Sciatic nerve (tissue), 2 donors: ENCODE results near the gene IFNGR1. TPM values are rescaled to one million over a fixed set of nuclear protein-coding genes. Genes with fewer than 3 reads are reported as not detected.
"Not testable (repeated sequence)": the region's sequence is repeated elsewhere in the genome, so short reads cannot be mapped to it uniquely, and the experiment has no call there.

ENCODE experiments used
- ATAC-seq: fragments of 200-7000 bp; cut with Tn5 transposase; one replicate; pipeline ENCODE4 v1.9.1; 2020; ENCODE audit warnings: mild to moderate bottlenecking, moderate library complexity
- DNase-seq: peaks from one replicate; pipeline ENCODE4 v3.0.0-alpha.2; 2020; ENCODE audit warnings: low spot score
- intact Hi-C: fragments of 100-400 bp; cut with DNase I; formaldehyde crosslinking; loops from one replicate; pipeline ENCODE4 v1.14.2; 2022
- total RNA-seq: library from RNA; stranded (reverse); fragmentation: NEBNext Ultra II Directional; extraction: Animal tissue kit (Norgen Biotek cat#: 25700); gene quantifications from one replicate; pipeline ENCODE4 v1.2.1, GENCODE V29; 2021
- donor health status: DM: no; HTN: no; CAD: no.
- donor health status: DM: no; HTN: no; CAD: no.

IFNGR1 gene
- 95.2 TPM for total RNA-seq

GRCh38 chr6:137218917-137219663, at the start of gene IFNGR1:
Gene IFNGR1 (minus strand): TSS chr6:137219385. CDS start chr6:137219327, 58 bp downstream.
- intact Hi-C loops = no loop called here

GRCh38 chr6:137268911-137269310, 49.7 kb upstream of the IFNGR1 start:
- intact Hi-C loops = no loop called here
- DNase-seq = no peak
- ATAC-seq = no peak

More at GRCh38 chr6:137218917-137219663, at the start of gene IFNGR1:
- peak; percentile 100 for DNase-seq
- ATAC-seq = peak; percentile 98

GRCh38 chr6:137266309-137266586, 47.1 kb upstream of the IFNGR1 start:
- DNase-seq (no peak), ATAC-seq (no peak)
- intact Hi-C loops = no loop called here

- intact Hi-C loops = no loop called here
- no peak for DNase-seq
- no peak for ATAC-seq
These were observed 46.5 kb upstream of the IFNGR1 start for GRCh38 chr6:137265561-137266308.

- intact Hi-C loops = no loop called here
- ATAC-seq (no peak), DNase-seq (no peak)
These were observed 45.3 kb upstream of the IFNGR1 start for GRCh38 chr6:137264311-137265075.

GRCh38 chr6:137261761-137262160, 42.6 kb upstream of the IFNGR1 start:
- no peak for DNase-seq
- intact Hi-C loops = no loop called here
- no peak for ATAC-seq

GRCh38 chr6:137261361-137261760, 42.2 kb upstream of the IFNGR1 start:
- intact Hi-C loops = no loop called here
- no peak for DNase-seq
- ATAC-seq = peak; percentile 70

- no peak for DNase-seq
- intact Hi-C loops = no loop called here
These were observed 41.0 kb upstream of the IFNGR1 start for GRCh38 chr6:137260217-137260616.

GRCh38 chr6:137259349-137259748, 40.2 kb upstream of the IFNGR1 start:
- DNase-seq (no peak), ATAC-seq (no peak)
- intact Hi-C loops = no loop called here

More at GRCh38 chr6:137260217-137260616, 41.0 kb upstream of the IFNGR1 start:
- no peak for ATAC-seq

GRCh38 chr6:137258170-137258569, 39.0 kb upstream of the IFNGR1 start:
- ATAC-seq (no peak), DNase-seq (no peak)
- intact Hi-C loops = no loop called here

GRCh38 chr6:137256350-137257103, 37.3 kb upstream of the IFNGR1 start:
- no peak for DNase-seq
- ATAC-seq = no peak
- intact Hi-C loops = no loop called here

- ATAC-seq (no peak), DNase-seq (no peak)
- intact Hi-C loops = no loop called here
These were observed 35.8 kb upstream of the IFNGR1 start for GRCh38 chr6:137254966-137255365.

GRCh38 chr6:137254430-137254829, 35.2 kb upstream of the IFNGR1 start:
- ATAC-seq, intact Hi-C loops, DNase-seq: not testable (repeated sequence)

- no peak for DNase-seq
- intact Hi-C loops = no loop called here
- ATAC-seq = peak; percentile 55
These were observed 29.5 kb upstream of the IFNGR1 start for GRCh38 chr6:137248702-137249101.

- intact Hi-C loops = no loop called here
- no peak for DNase-seq
- no peak for ATAC-seq
These were observed 28.5 kb upstream of the IFNGR1 start for GRCh38 chr6:137247724-137248123.

GRCh38 chr6:137246791-137247202, 27.6 kb upstream of the IFNGR1 start:
- ATAC-seq = no peak
- intact Hi-C loops = no loop called here

GRCh38 chr6:137246164-137246563, 27.0 kb upstream of the IFNGR1 start:
- DNase-seq (no peak), ATAC-seq (no peak)
- intact Hi-C loops = no loop called here

More at GRCh38 chr6:137246791-137247202, 27.6 kb upstream of the IFNGR1 start:
- DNase-seq = no peak

- ATAC-seq = peak; percentile 22
- DNase-seq = no peak
- intact Hi-C loops = no loop called here
These were observed 22.4 kb upstream of the IFNGR1 start for GRCh38 chr6:137241481-137242038.

GRCh38 chr6:137240168-137240567, 21.0 kb upstream of the IFNGR1 start:
- ATAC-seq (peak; percentile 86), DNase-seq (no peak)
- intact Hi-C loops = no loop called here
